Endodermal cell (in vitro differentiated cells): Measurements from ENCODE around the gene ZNF592. TPM values are rescaled to one million over a fixed set of nuclear protein-coding genes. Genes with fewer than 3 reads are reported as not detected.
A peak's percentile ranks its signal among the peaks of the same experiment; 100 is the strongest.

Experiments used
- DNase-seq: peaks from one replicate; pipeline ENCODE4 v3.0.0-alpha.2; 2017
- H3K27ac ChIP-seq: 2 replicates; pipeline ENCODE4 v1.5.1; 2013; ENCODE audit warnings: mild to moderate bottlenecking, low read depth, low read length, moderate library complexity
- H3K27me3 ChIP-seq: 2 replicates; pipeline ENCODE4 v1.6.1; 2013; ENCODE audit warnings: mild to moderate bottlenecking, low read length, moderate library complexity; ENCODE audit not compliant: insufficient read depth, control insufficient read depth, poor library complexity, severe bottlenecking
- H3K36me3 ChIP-seq: 2 replicates; pipeline ENCODE4 v1.7.0; 2013; ENCODE audit warnings: mild to moderate bottlenecking, low read length, moderate library complexity; ENCODE audit not compliant: control insufficient read depth, insufficient read depth
- H3K4me1 ChIP-seq: one replicate; pipeline ENCODE4 v1.7.0; 2013; ENCODE audit warnings: low read length; ENCODE audit not compliant: control insufficient read depth, insufficient read depth
- H3K4me3 ChIP-seq: 2 replicates; pipeline ENCODE4 v1.5.1; 2013; ENCODE audit warnings: mild to moderate bottlenecking, low read length, moderate library complexity
- H3K9ac ChIP-seq: 2 replicates; pipeline ENCODE4 v1.6.1; 2013; ENCODE audit warnings: mild to moderate bottlenecking, low read length, moderate library complexity; ENCODE audit not compliant: poor library complexity, severe bottlenecking; ENCODE audit errors: extremely low read depth
- H3K9me3 ChIP-seq: 2 replicates; pipeline ENCODE4 v1.6.1; 2013; ENCODE audit warnings: mild to moderate bottlenecking, low read length, moderate library complexity; ENCODE audit not compliant: control insufficient read depth
- H3K27ac Mint-ChIP-seq: 2 replicates; pipeline ENCODE4 v1.8.0; 2020; ENCODE audit warnings: mixed read lengths
- H3K27me3 Mint-ChIP-seq: 2 replicates; pipeline ENCODE4 v1.8.0; 2021; ENCODE audit warnings: mild to moderate bottlenecking, mixed read lengths; ENCODE audit not compliant: insufficient read depth
- H3K36me3 Mint-ChIP-seq: 2 replicates; pipeline ENCODE4 v1.8.0; 2020; ENCODE audit warnings: low read depth, mixed read lengths
- H3K4me1 Mint-ChIP-seq: 2 replicates; pipeline ENCODE4 v1.8.0; 2020; ENCODE audit warnings: mixed read lengths
- H3K4me3 Mint-ChIP-seq: 2 replicates; pipeline ENCODE4 v1.8.0; 2020; ENCODE audit warnings: mild to moderate bottlenecking, moderate library complexity, mixed read lengths
- H3K9me3 Mint-ChIP-seq: 2 replicates; pipeline ENCODE4 v1.8.0; 2020; ENCODE audit warnings: mild to moderate bottlenecking, mixed read lengths
- CTCF ChIP-seq: fragments of 200-600 bp; sonication (generic); conservative IDR thresholded peaks from 2 replicates; pipeline ENCODE4 v1.5.0; 2021; ENCODE audit warnings: antibody characterized with exemption, mild to moderate bottlenecking
- WGBS, 2 experiments: methylation state at CpG; one replicate each; pipeline versions ENCODE4 v1.1.5 to v1.1.7; 2013; ENCODE audit warnings: missing lambda C conversion rate in 2 of 2, mixed read lengths in 1 of 2; ENCODE audit not compliant: insufficient coverage in 1 of 2, insufficient read length in 1 of 2; 5-methylcytosine and 5-hydroxymethylcytosine counted together
- total RNA-seq, 2 donors: library from RNA; stranded (reverse); fragmentation: NEBNext Ultra II Directional in 1 of 2; extraction: Animal tissue kit (Norgen Biotek cat#: 25700) in 1 of 2; gene quantifications; 2 replicates in 1 of 2; 3 replicates in 1 of 2; pipeline ENCODE4 v1.2.1, GENCODE V29; 2021

The ZNF592 gene
- total RNA-seq, 2 donors from 2014 or later = 33.3 to 35.2 TPM

GRCh38 chr15:84784262-84784661 lies 35.9 kb downstream of the ZNF592 start:
- 96 to 98% methylated on average over 16 to 17 of the region's 17 CpGs for WGBS, 2 experiments
- no peak for DNase-seq

GRCh38 chr15:84785053-84785452 lies 36.7 kb downstream of the ZNF592 start:
- Mint-ChIP-seq H3K9me3 (no peaks in the 10 kb centered on the region), H3K27me3 (no peaks in the 10 kb centered on the region), H3K36me3 (peaks cover 54% of the 10 kb centered on the region), H3K4me1 (peaks cover 15% of the 10 kb centered on the region), H3K4me3 (no peak overlapping the region), H3K27ac (peak overlapping the region; percentile 59)
- Histone ChIP-seq H3K27ac (no peak overlapping the region), H3K27me3 (no peaks in the 10 kb centered on the region), H3K9ac (no peak overlapping the region), H3K9me3 (no peaks in the 10 kb centered on the region), H3K4me3 (no peak overlapping the region), H3K36me3 (peaks cover 79% of the 10 kb centered on the region), H3K4me1 (peaks cover 14% of the 10 kb centered on the region)
- no peak for DNase-seq
- 96 to 100% methylated on average over 4 to 5 of the region's 5 CpGs for WGBS, 2 experiments
- TF ChIP-seq CTCF = no peak

More at GRCh38 chr15:84784262-84784661, 35.9 kb downstream of the ZNF592 start:
- peaks cover 79% of the 10 kb centered on the region for H3K36me3 ChIP-seq
- peaks cover 13% of the 10 kb centered on the region for H3K4me1 Mint-ChIP-seq
- no peaks in the 10 kb centered on the region for H3K27me3 ChIP-seq
- peak overlapping the region; percentile 59 for H3K27ac Mint-ChIP-seq
- H3K27ac ChIP-seq = no peak overlapping the region
- H3K4me1 ChIP-seq = peaks cover 8% of the 10 kb centered on the region
- H3K4me3 ChIP-seq = no peak overlapping the region
- no peaks in the 10 kb centered on the region for H3K9me3 ChIP-seq
- peaks cover 60% of the 10 kb centered on the region for H3K36me3 Mint-ChIP-seq
- H3K27me3 Mint-ChIP-seq = no peaks in the 10 kb centered on the region
- H3K9ac ChIP-seq = no peak overlapping the region
- no peak overlapping the region for H3K4me3 Mint-ChIP-seq
- H3K9me3 Mint-ChIP-seq = no peaks in the 10 kb centered on the region
- no peak for TF ChIP-seq CTCF

GRCh38 chr15:84788500-84788899 lies 40.1 kb downstream of the ZNF592 start:
- Histone ChIP-seq H3K9me3 (no peaks in the 10 kb centered on the region), H3K27me3 (no peaks in the 10 kb centered on the region), H3K4me1 (peaks cover 21% of the 10 kb centered on the region), H3K27ac (no peak overlapping the region), H3K36me3 (peaks cover 81% of the 10 kb centered on the region), H3K4me3 (no peak overlapping the region), H3K9ac (no peak overlapping the region)
- Mint-ChIP-seq H3K9me3 (no peaks in the 10 kb centered on the region), H3K4me3 (no peak overlapping the region), H3K36me3 (peaks cover 54% of the 10 kb centered on the region), H3K27ac (peak overlapping the region; percentile 22), H3K4me1 (peaks cover 23% of the 10 kb centered on the region), H3K27me3 (no peaks in the 10 kb centered on the region)
- WGBS, 2 experiments = 90 to 92% methylated on average over 1 to 2 of the region's 2 CpGs
- DNase-seq = no peak
- no peak for TF ChIP-seq CTCF
